PC-9 (cell line): Measurements from ENCODE around the gene TRIM69. TPM values are rescaled to one million over a fixed set of nuclear protein-coding genes. Genes with fewer than 3 reads are reported as not detected.

ENCODE experiments used
- BruUV-seq: library from RNA; stranded (reverse); fragments of 400-500 nt; replicated peaks from 2 replicates; lab custom pipeline; 2021; lab: Mats Ljungman, UMichigan
- CTCF ChIA-PET: fragments of 300-600 bp; sonication (Branson Sonifier 250); formaldehyde crosslinking; loops from one replicate; lab custom pipeline; 2022; ENCODE audit warnings: antibody characterized with exemption; lab: Charles Lee
- POLR2A ChIA-PET: fragments of 300-600 bp; sonication (Branson Sonifier 250); formaldehyde crosslinking; loops from one replicate; lab custom pipeline; 2022; ENCODE audit warnings: antibody characterized with exemption; ENCODE audit not compliant: unreplicated experiment; lab: Charles Lee
- DNase-seq, 2 experiments: peaks; one replicate each; pipeline versions ENCODE4 v3.0.0 to v3.0.0-alpha.2; 2015 to 2022; ENCODE audit warnings: mixed read lengths in 1 of 2
- H2AFZ ChIP-seq: fragments of 200-600 bp; sonication (generic); 2 replicates; pipeline ENCODE4 v1.8.1; 2017; ENCODE audit warnings: antibody characterized with exemption
- H3F3A ChIP-seq: fragments of 200-600 bp; sonication (generic); 2 replicates; pipeline ENCODE4 v1.8.1; 2017; ENCODE audit warnings: antibody characterized with exemption, mild to moderate bottlenecking, low read depth; ENCODE audit not compliant: insufficient read depth
- H3K27ac ChIP-seq: fragments of 200-600 bp; sonication (generic); 2 replicates; pipeline ENCODE4 v1.6.1; 2016; ENCODE audit warnings: mixed run types
- H3K27me3 ChIP-seq: fragments of 200-600 bp; sonication (generic); 2 replicates; pipeline ENCODE4 v1.6.1; 2016; ENCODE audit warnings: low read depth, mixed run types; ENCODE audit not compliant: insufficient read depth
- H3K36me3 ChIP-seq: fragments of 200-600 bp; sonication (generic); 2 replicates; pipeline ENCODE4 v1.6.1; 2016; ENCODE audit warnings: low read depth, mixed run types
- H3K4me1 ChIP-seq: fragments of 200-600 bp; sonication (generic); replicated peaks from 2 replicates; pipeline ENCODE4 v1.6.1; 2016; ENCODE audit warnings: mixed run types; ENCODE audit not compliant: insufficient read depth
- H3K4me2 ChIP-seq: fragments of 200-600 bp; sonication (generic); 2 replicates; pipeline ENCODE4 v1.6.1; 2017; ENCODE audit warnings: mixed run types
- H3K4me3 ChIP-seq: fragments of 200-600 bp; sonication (generic); 2 replicates; pipeline ENCODE4 v1.6.1; 2016; ENCODE audit warnings: mixed run types
- H3K79me2 ChIP-seq: fragments of 200-600 bp; sonication (generic); 2 replicates; pipeline ENCODE4 v1.6.1; 2017; ENCODE audit warnings: low read depth, mixed run types
- H3K9me2 ChIP-seq: fragments of 200-600 bp; sonication (generic); 2 replicates; pipeline ENCODE4 v1.8.1; 2017; ENCODE audit warnings: mild to moderate bottlenecking; ENCODE audit not compliant: insufficient read depth
- H3K9me3 ChIP-seq: fragments of 200-600 bp; sonication (generic); 2 replicates; pipeline ENCODE4 v1.8.1; 2016; ENCODE audit warnings: low read depth; ENCODE audit not compliant: insufficient read depth
- H4K20me1 ChIP-seq: fragments of 200-600 bp; sonication (generic); 2 replicates; pipeline ENCODE4 v1.8.1; 2017; ENCODE audit not compliant: insufficient read depth
- CTCF ChIP-seq: fragments of 200-600 bp; sonication (generic); conservative IDR thresholded peaks from 2 replicates; pipeline ENCODE4 v1.6.1; 2017; ENCODE audit warnings: mixed run types, antibody characterized with exemption, mild to moderate bottlenecking, moderate library complexity
- EZH2 ChIP-seq: fragments of 200-600 bp; sonication (generic); IDR thresholded peaks from 2 replicates; pipeline ENCODE4 v1.8.0; 2017; ENCODE audit warnings: antibody characterized with exemption, low read depth
- intact Hi-C: fragments of 100-400 bp; cut with micrococcal nuclease; formaldehyde crosslinking; loops from one replicate; pipeline ENCODE4 v1.10.0; 2022; ENCODE audit not compliant: unreplicated experiment
- total RNA-seq: library from RNA; stranded (reverse); gene quantifications from 2 replicates; pipeline ENCODE4 v1.2.3, GENCODE V29; 2021

TRIM69 gene
- total RNA-seq, 1 experiment from 2014 or later = 17.4 TPM

GRCh38 chr15:44801797-44802196 lies 65.5 kb downstream of the TRIM69 start:
- Histone ChIP-seq H3K9me2 (no peaks in the 10 kb centered on the region), H3K4me1 (no peaks in the 10 kb centered on the region), H3K36me3 (no peaks in the 10 kb centered on the region), H3K9me3 (no peaks in the 10 kb centered on the region), H3K4me3 (no peak overlapping the region), H3K27me3 (no peaks in the 10 kb centered on the region), H3F3A (no peaks in the 10 kb centered on the region), H2AFZ (no peak overlapping the region), H4K20me1 (no peaks in the 10 kb centered on the region), H3K27ac (no peak overlapping the region), H3K4me2 (no peak overlapping the region), H3K79me2 (no peaks in the 10 kb centered on the region)
- no peak for DNase-seq
- ChIA-PET POLR2A (no interaction called here), CTCF (no interaction called here)
- intact Hi-C loops = no loop called here
- TF ChIP-seq CTCF (no peak), EZH2 (no peak)
- BruUV-seq = no TSS peak

- CTCF ChIA-PET = interaction anchor here (0.6 kb wide), 1 partner anchor 94 kb away, joined by 4 read pairs; no protein-coding TSS in a partner anchor
- Histone ChIP-seq H4K20me1 (no peaks in the 10 kb centered on the region), H3K4me1 (no peaks in the 10 kb centered on the region), H3K9me3 (no peaks in the 10 kb centered on the region), H3K9me2 (no peaks in the 10 kb centered on the region), H3K27me3 (no peaks in the 10 kb centered on the region), H3K79me2 (no peaks in the 10 kb centered on the region), H2AFZ (no peak overlapping the region), H3K36me3 (no peaks in the 10 kb centered on the region), H3F3A (no peaks in the 10 kb centered on the region), H3K4me3 (no peak overlapping the region), H3K27ac (no peak overlapping the region), H3K4me2 (no peak overlapping the region)
- TF ChIP-seq EZH2 = no peak
- TF ChIP-seq CTCF = no peak
- intact Hi-C loops = no loop called here
- POLR2A ChIA-PET = no interaction called here
- no peak for DNase-seq
- no TSS peak for BruUV-seq
These were observed 66.0 kb downstream of the TRIM69 start for GRCh38 chr15:44802336-44802735.

GRCh38 chr15:44804298-44805046 lies 68.1 kb downstream of the TRIM69 start:
- no peaks in the 10 kb centered on the region for H4K20me1 ChIP-seq
- no peak overlapping the region for H3K4me3 ChIP-seq
- TF ChIP-seq CTCF (no peak), EZH2 (no peak)
- no peak overlapping the region for H3K27ac ChIP-seq
- H2AFZ ChIP-seq = no peak overlapping the region
- BruUV-seq = no TSS peak
- H3K4me1 ChIP-seq = no peaks in the 10 kb centered on the region
- H3K79me2 ChIP-seq = no peaks in the 10 kb centered on the region
- H3F3A ChIP-seq = no peaks in the 10 kb centered on the region
- no peak overlapping the region for H3K4me2 ChIP-seq
- intact Hi-C loops = no loop called here
- no peak for DNase-seq
- no peaks in the 10 kb centered on the region for H3K9me3 ChIP-seq
- no peaks in the 10 kb centered on the region for H3K27me3 ChIP-seq
- no peaks in the 10 kb centered on the region for H3K9me2 ChIP-seq
- ChIA-PET POLR2A (no interaction called here), CTCF (no interaction called here)
- no peaks in the 10 kb centered on the region for H3K36me3 ChIP-seq
